Sigmoid colon (tissue), 7 donors: Measurements from ENCODE around the gene ADARB1. TPM values are rescaled to one million over a fixed set of nuclear protein-coding genes. Genes with fewer than 3 reads are reported as not detected.

Source experiments
- DNase-seq: peaks from one replicate; pipeline ENCODE4 v3.0.0-alpha.2; 2019
- H3K27ac ChIP-seq, 4 donors: fragments of 200-600 bp; sonication (generic); one replicate each; pipeline ENCODE4 v1.5.1; 2016 to 2019; ENCODE audit warnings: mild to moderate bottlenecking in 1 of 4
- H3K27me3 ChIP-seq, 3 donors: fragments of 200-600 bp; sonication (generic); one replicate each; pipeline ENCODE4 v1.5.1; 2019; ENCODE audit warnings: mild to moderate bottlenecking in 1 of 3
- H3K36me3 ChIP-seq, 4 donors: fragments of 200-600 bp; sonication (generic); one replicate each; pipeline ENCODE4 v1.5.1; 2016 to 2019
- H3K4me1 ChIP-seq, 4 donors: fragments of 200-600 bp; sonication (generic); one replicate each; pipeline ENCODE4 v1.5.1; 2017 to 2019
- H3K4me3 ChIP-seq, 4 donors: fragments of 200-600 bp; sonication (generic); one replicate each; pipeline ENCODE4 v1.5.1; 2017 to 2019; ENCODE audit warnings: mild to moderate bottlenecking in 2 of 4, moderate library complexity in 1 of 4
- H3K9me3 ChIP-seq, 4 donors: fragments of 200-600 bp in 3 of 4; sonication (generic) in 3 of 4; one replicate each; pipeline versions ENCODE4 v1.5.1 to v1.6.1; 2013 to 2019
- CTCF ChIP-seq, 4 experiments: fragments of 450-650 bp in 3 of 4; fragments of 200-600 bp in 1 of 4; IDR thresholded peaks; one replicate each; pipeline ENCODE4 v1.5.1; 2016 to 2019; ENCODE audit warnings: antibody characterized with exemption in 4 of 4, mild to moderate bottlenecking in 3 of 4, moderate library complexity in 2 of 4
- EP300 ChIP-seq, 4 donors: sonication (generic); formaldehyde crosslinking; IDR thresholded peaks; one replicate each; pipeline ENCODE4 v1.6.1; 2017; ENCODE audit warnings: antibody characterized with exemption in 4 of 4
- POLR2A ChIP-seq, 2 donors: fragments of 450-650 bp; IDR thresholded peaks; one replicate each; pipeline ENCODE4 v1.6.1; 2016; ENCODE audit warnings: antibody characterized with exemption in 2 of 2, mild to moderate bottlenecking in 2 of 2, moderate library complexity in 2 of 2
- POLR2AphosphoS5 ChIP-seq, 4 donors: sonication (generic); formaldehyde crosslinking; IDR thresholded peaks; one replicate each; pipeline ENCODE4 v1.6.1; 2017; ENCODE audit warnings: antibody characterized with exemption in 4 of 4
- WGBS, 2 donors: extraction: QIAGEN DNeasy Blood & Tissue Kit; methylation state at CpG; one replicate each; pipeline ENCODE4 v1.1.7; 2013; 5-methylcytosine and 5-hydroxymethylcytosine counted together
- intact Hi-C: fragments of 100-400 bp; cut with DNase I; formaldehyde crosslinking; loops from one replicate; pipeline ENCODE4 v1.15.1; 2023
- polyA plus RNA-seq, 3 donors: library from polyadenylated mRNA; stranded (reverse); fragments of 200-250 nt; gene quantifications; one replicate each; pipeline ENCODE4 v1.2.3, GENCODE V29; 2013
- total RNA-seq, 4 donors: library from RNA; depleted of rRNA; stranded (reverse); fragments of >200 nt; gene quantifications; one replicate each; pipeline ENCODE4 v1.1.0, GENCODE V29; 2016
- donor health status: healthy with polysubstance abuse.
- donor health status: Bipolar disorder and iron deficiency.
- donor health status: healthy.

ADARB1 gene
- total and polyA plus RNA-seq, 7 donors: 0.92 to 102 (median 41.3) TPM

DNA sequence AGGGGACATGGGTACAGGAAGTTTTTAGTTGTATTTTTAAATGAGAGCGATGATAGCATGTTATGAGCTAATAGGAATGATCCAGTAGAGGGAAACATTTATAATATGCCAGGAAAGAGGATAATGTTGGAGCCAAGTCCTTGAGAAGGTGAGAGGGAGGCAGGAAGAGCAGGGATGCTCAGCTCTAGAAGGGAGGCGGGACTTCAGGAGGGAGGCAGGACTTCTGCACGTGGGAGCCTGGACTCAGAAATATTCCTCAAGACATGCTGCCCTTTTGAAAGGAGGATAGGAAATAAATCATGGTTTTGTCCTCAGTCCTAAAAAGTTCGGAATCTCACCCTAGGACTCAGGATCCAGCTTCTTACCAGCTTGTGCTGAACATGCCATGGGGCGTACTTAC lies 5.9 kb downstream of the ADARB1 start:
- no peaks in the 10 kb centered on the region for H3K27me3 ChIP-seq
- H3K4me1 ChIP-seq: peaks cover 0 to 91% (median 73%) of the 10 kb centered on the region in 4 donors
- TF ChIP-seq CTCF (IDR thresholded peaks at IDR 0.05): no peak
- TF ChIP-seq EP300 (IDR thresholded peaks at IDR 0.05): no peak
- H3K4me3 ChIP-seq: no peak overlapping the region
- intact Hi-C loops: loop anchor here (2.0 kb wide), 1 partner anchor 43 kb away; no protein-coding TSS in a partner anchor
- 82 to 84% methylated on average over 5 of the region's 5 CpGs for WGBS, 2 donors
- no peaks in the 10 kb centered on the region for H3K36me3 ChIP-seq
- H3K27ac ChIP-seq: peak overlapping the region; percentile 58 to 82 (median 74)
- no peaks in the 10 kb centered on the region for H3K9me3 ChIP-seq
- peak; percentile 48 for DNase-seq

DNA sequence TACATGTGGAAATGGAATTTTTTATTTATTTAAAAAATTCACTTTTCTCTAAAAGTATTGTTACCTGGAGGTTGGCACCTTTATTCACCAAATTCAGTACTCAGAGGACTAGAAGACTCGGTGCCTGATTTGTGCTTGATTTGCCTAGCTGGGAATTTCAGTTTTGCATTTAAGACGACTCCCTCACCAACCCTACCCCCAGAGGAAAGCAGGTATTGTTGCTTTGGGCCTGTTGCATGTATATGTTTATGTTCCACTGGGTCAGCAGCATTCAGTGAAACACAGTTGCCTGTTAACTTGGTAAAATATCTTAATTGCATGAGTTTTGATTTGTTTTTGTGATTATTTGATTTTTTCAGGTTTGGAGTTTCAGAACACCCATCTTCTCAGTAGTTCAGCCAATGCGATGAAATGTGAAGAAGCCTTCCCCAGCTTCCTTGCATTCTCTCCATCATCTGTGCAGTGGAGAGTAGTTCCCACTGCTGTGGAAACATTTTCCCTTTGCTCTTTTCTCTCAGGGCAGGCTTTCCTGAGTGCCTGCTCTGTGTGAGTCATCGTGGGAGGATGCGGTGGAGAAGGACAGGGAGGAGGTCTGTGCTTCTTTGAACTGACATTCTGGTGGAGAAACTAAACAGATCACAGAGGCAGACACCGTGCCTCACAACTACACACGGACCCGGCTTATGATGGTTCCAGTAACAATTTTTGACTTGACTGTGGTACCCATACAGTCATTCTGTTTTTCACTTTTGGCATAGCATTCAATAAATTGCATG lies 6.4 kb downstream of the ADARB1 start:
- intact Hi-C loops: loop anchor here (2.0 kb wide), 1 partner anchor 42 kb away; no protein-coding TSS in a partner anchor
- TF ChIP-seq POLR2AphosphoS5 (IDR thresholded peaks at IDR 0.05) (peak; percentile 75 to 93 (median 90)), CTCF (IDR thresholded peaks at IDR 0.05) (no peak), EP300 (IDR thresholded peaks at IDR 0.05) (peak in 3 of 4 donors; percentile 30 to 64 (median 46)), POLR2A (IDR thresholded peaks at IDR 0.05) (no peak)
- peak; percentile 88 for DNase-seq
- Histone ChIP-seq H3K9me3 (no peaks in the 10 kb centered on the region), H3K27me3 (no peaks in the 10 kb centered on the region), H3K4me1 (peaks cover 0 to 92% (median 73%) of the 10 kb centered on the region in 4 donors), H3K27ac (peak overlapping the region; percentile 58 to 82 (median 74)), H3K4me3 (no peak overlapping the region), H3K36me3 (no peaks in the 10 kb centered on the region)
- WGBS, 2 donors: 68 to 84% methylated on average over 8 of the region's 8 CpGs

DNA sequence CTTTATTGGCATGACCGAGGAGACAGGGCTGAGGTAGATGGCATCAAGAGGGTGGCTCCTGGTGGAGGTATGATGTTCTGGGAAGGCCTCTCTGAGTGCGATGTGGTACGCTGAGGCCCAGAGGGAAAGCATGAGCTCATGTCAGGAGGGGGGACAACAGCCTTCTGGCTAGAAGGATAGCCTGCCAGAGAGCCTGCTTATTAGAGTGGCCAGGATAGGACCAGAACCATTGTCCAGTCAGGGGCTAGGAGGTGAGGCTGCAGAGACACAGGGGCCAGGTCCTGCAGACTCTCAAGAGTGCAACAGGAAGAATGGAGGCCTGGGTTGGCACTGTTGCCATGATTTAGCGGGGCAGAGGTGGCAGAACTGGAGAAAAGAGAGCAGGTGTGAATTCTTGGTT lies 7.3 kb downstream of the ADARB1 start:
- TF ChIP-seq CTCF (IDR thresholded peaks at IDR 0.05) (no peak), POLR2AphosphoS5 (IDR thresholded peaks at IDR 0.05) (no peak), EP300 (IDR thresholded peaks at IDR 0.05) (no peak), POLR2A (IDR thresholded peaks at IDR 0.05) (no peak)

GRCh38 chr21:45082736-45083135 lies 8.4 kb downstream of the ADARB1 start:
- 82 to 91% methylated on average over 4 of the region's 4 CpGs for WGBS, 2 donors
- H3K27me3 ChIP-seq: no peaks in the 10 kb centered on the region
- H3K36me3 ChIP-seq: no peaks in the 10 kb centered on the region
- H3K27ac ChIP-seq: peak overlapping the region in 3 of 4 donors; percentile 36 to 82 (median 76)
- H3K4me1 ChIP-seq: peaks cover 0 to 83% (median 70%) of the 10 kb centered on the region in 4 donors
- H3K9me3 ChIP-seq: no peaks in the 10 kb centered on the region
- intact Hi-C loops: no loop called here
- TF ChIP-seq POLR2AphosphoS5 (IDR thresholded peaks at IDR 0.05) (no peak), POLR2A (IDR thresholded peaks at IDR 0.05) (no peak), CTCF (IDR thresholded peaks at IDR 0.05) (no peak), EP300 (IDR thresholded peaks at IDR 0.05) (no peak)
- DNase-seq: no peak
- H3K4me3 ChIP-seq: no peak overlapping the region

More for the DNA sequence above, 7.3 kb downstream of the ADARB1 start:
- Histone ChIP-seq H3K36me3 (no peaks in the 10 kb centered on the region), H3K9me3 (no peaks in the 10 kb centered on the region), H3K27me3 (no peaks in the 10 kb centered on the region), H3K4me3 (no peak overlapping the region), H3K27ac (peak overlapping the region; percentile 58 to 82 (median 74)), H3K4me1 (peaks cover 0 to 86% (median 71%) of the 10 kb centered on the region in 4 donors)
- DNase-seq: peak; percentile 59
- intact Hi-C loops: loop anchor here (2.0 kb wide), 1 partner anchor 41 kb away; no protein-coding TSS in a partner anchor
- WGBS, 2 donors: 86 to 96% methylated on average over 4 of the region's 4 CpGs
